C4-2B (cell line): ENCODE results near the gene RMI2.

Experiments
- H3K27ac ChIP-seq: fragments of 450-650 bp; 2 replicates; pipeline ENCODE4 v1.5.1; 2017
- ZFX ChIP-seq: fragments of 450-650 bp; IDR thresholded peaks from 2 replicates; pipeline ENCODE4 v1.6.1; 2017
- TF ChIP-seq, protein P1 (sequence below): fragments of 450-650 bp; conservative IDR thresholded peaks from 2 replicates; pipeline ENCODE4 v1.5.1; 2017; ENCODE audit warnings: mild to moderate bottlenecking

RMI2 gene

DNA sequence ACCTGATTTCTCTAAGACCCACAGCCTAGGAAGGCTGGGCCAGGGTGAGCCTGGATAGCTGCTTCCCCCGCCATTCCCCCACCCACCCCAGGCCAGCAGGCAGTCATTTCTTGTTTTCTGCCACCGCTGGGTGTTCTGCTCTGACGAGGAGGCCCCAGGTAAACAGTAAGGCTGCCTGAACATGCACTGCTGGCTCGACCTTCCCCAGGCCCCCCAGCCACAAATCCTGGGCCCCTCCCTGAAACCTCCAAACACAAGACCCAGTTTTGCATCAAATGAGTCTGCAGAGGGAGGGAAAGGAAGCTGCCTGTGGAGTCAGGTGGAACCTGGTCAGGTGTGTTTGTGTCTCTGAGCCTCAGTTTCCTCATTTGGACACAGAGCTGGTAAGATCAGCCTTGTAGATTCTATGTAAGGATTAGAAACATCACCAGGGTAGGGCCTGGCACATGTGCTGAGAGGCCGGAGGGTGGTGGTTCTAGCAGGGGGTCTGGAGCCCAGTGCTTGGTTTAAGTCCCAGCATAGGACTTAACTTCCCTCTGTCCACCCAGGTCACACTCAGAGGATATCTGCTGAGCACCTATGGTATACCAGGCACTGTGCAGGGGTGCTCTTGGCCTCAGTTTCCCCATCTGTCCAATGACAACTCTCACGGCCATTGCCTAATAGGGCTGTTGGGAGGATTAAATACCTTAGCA lies 45.2 kb upstream of the RMI2 start:
- no peak overlapping the region for H3K27ac ChIP-seq

DNA sequence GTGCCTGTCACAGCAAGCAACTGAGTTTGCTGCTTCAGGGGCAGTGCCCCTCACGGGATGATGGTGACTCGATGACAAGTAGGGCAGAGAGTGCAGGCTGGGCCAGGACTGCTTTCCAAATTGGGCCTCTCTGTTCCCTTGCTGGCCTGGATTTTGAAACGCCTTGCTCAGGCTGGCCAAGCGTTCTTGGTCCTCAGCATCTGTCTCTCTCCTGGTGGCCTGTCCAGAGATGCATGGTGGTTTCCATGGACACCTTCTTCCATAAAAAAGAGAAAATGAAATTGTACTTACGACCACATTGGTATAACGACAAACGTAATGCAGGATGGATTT lies 44.7 kb upstream of the RMI2 start:
- no peak overlapping the region for H3K27ac ChIP-seq

More for the DNA sequence above, 45.2 kb upstream of the RMI2 start:
- TF ChIP-seq ZFX, result no peak
- TF ChIP-seq, protein P1, sequence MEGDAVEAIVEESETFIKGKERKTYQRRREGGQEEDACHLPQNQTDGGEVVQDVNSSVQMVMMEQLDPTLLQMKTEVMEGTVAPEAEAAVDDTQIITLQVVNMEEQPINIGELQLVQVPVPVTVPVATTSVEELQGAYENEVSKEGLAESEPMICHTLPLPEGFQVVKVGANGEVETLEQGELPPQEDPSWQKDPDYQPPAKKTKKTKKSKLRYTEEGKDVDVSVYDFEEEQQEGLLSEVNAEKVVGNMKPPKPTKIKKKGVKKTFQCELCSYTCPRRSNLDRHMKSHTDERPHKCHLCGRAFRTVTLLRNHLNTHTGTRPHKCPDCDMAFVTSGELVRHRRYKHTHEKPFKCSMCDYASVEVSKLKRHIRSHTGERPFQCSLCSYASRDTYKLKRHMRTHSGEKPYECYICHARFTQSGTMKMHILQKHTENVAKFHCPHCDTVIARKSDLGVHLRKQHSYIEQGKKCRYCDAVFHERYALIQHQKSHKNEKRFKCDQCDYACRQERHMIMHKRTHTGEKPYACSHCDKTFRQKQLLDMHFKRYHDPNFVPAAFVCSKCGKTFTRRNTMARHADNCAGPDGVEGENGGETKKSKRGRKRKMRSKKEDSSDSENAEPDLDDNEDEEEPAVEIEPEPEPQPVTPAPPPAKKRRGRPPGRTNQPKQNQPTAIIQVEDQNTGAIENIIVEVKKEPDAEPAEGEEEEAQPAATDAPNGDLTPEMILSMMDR, result no peak

DNA sequence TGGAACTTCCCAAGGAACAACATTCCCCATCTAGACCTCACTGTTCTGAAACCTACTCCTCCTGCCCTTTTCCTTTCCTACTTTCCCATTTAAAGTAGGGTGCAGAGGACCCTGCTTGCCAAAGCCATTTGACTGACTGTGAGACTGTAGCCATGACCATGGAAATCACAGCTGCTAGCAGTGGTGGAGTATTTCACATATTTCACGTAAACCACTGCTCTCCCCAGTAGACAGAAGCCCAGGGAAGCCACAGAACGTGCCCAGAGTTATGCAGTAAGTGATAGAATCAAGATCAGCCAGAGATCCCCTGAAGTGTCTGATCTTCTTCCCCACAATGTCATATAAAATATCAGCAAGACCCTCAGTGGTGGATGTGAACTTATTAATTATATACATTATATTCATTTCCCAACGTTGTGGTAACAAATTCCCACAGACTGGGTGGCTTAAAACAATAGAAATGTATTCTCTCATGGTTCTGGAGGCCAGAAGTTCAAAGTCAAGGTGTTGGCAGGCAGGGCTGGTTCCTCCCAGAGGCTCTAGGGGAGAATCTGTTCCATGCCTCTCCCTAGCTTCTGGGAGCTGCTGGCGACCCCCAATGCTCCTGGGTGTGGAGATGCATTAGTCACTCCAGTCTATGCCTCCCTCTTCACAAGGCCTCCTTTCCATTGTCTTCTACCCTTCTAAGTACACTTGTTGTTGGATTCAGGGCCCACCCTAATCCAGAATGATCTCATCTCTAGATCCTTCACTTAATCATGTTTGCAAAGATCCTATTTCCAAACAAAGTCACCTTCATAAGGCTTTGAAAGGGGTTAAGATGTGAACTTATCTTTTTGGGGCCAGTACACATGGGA lies 43.4 kb upstream of the RMI2 start:
- no peak overlapping the region for H3K27ac ChIP-seq
- no peak for TF ChIP-seq ZFX

More for the DNA sequence above, 44.7 kb upstream of the RMI2 start:
- TF ChIP-seq ZFX, result no peak
- TF ChIP-seq, protein P1, result no peak

DNA sequence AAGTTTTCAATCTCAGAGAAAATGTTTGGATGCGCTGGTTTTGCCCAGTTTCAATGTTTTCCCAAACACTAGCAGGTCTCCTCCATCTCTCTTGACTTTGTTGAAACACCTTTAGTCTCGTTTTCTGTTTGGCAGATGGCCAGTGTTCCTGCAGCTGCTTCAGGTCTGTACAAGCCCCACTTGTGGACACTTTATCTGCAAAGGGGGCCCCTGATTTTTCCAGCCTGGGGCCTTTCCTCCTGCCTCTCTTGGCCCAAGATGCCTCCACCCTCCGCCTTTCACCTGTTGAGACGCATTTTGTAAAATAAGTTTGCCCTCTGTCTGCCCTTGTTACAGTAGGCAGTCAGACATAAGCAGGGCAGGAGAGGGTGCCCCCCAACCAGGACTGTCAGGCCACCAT lies 42.3 kb upstream of the RMI2 start:
- H3K27ac ChIP-seq, result peak overlapping the region; percentile 31

DNA sequence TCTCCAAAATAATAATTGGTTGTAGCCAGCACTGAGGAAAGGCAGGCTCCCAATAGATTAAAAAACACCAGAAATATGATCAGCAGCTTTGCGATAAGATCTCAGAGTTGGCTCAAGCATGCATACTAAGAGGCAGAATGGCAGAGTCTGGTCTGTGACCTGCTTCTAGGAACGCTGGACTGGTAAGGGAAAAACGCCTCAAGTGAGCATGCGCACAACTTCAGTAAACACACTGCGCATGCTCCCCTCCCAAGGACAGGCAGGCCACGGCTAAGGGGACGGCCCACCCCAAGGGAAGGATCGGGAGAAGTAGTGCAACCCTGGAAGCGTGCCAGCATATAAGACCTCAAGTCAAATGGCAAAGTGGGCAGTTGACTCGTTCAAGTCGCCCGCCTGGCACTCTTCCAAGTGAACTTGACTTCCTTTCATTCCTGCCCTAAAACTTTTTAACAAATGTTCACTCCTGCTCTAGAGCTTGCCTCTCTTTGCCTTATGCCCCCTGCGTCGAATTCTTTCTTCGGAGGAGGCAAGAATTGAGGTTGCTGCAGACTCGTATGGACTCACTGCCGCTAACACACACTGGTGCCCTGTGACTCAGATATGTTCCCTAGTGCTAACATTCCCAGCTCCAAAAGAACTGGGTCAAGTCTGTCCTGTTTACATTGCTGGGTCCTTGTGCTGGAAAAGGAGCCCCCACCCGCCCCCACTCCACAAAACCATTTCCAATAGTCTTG lies 41.7 kb upstream of the RMI2 start:
- H3K27ac ChIP-seq, result peak overlapping the region; percentile 31
- TF ChIP-seq, protein P1, result no peak

More for the DNA sequence above, 42.3 kb upstream of the RMI2 start:
- TF ChIP-seq, protein P1, result no peak
- no peak for TF ChIP-seq ZFX

DNA sequence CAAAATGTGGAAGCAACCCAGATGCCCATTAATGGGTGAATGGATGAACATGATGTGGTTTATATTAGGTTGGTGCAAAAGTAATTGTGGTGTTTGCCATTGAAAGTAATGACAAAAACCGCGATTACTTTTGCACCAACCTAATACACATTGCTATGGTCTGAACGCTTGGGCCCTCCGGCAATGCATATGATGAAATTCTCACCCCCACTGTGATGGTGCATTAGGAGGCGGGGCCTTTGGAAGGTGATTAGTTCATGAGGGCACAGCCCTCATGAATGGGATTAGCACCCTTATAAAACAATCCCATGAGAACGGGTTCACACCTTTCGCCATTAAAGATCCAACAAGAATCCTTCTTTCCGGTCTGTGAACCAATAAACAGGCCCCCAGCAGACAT lies 38.9 kb upstream of the RMI2 start:
- no peak overlapping the region for H3K27ac ChIP-seq
- no peak for TF ChIP-seq ZFX
- TF ChIP-seq, protein P1, result no peak

DNA sequence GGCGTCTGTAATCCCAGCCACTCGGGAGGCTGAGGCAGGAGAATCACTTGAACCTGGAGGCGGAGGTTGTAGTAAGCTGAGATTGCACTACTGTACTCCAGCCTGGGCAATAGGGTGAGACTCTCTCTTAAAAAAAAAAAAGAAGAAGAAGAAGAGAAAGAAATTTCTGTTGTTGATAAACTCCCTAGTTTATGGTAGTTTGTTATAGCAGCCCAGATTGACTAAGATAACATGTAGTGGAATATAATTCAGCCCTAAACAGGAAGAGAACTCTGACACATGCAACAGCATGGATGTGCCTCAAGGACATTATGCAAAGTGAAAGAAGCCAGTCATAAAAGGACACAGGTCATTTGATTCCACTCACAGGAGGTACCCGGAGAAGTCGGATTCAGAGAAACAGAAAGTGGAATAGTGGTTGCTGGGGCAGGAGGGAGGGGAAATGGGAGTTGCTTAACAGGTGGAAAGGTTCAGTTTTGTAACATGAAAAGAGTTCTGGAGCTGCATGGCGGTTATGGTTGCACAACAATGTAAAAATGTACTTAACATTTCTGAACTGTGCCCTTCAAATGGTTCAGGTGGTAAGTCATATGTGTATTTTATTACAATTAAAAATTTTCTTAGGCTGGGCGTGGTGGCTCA lies 38.1 kb upstream of the RMI2 start:
- H3K27ac ChIP-seq, result no peak overlapping the region
- TF ChIP-seq ZFX, result no peak
- TF ChIP-seq, protein P1, result no peak
